Right lobe of liver (tissue), 6 donors: ENCODE data around the gene MBOAT1. TPM values are rescaled to one million over a fixed set of nuclear protein-coding genes. Genes with fewer than 3 reads are reported as not detected.
A peak's percentile ranks its signal among the peaks of the same experiment; 100 is the strongest.

Source experiments
- ATAC-seq, 4 donors: fragments of 200-7000 bp; cut with Tn5 transposase; one replicate each; pipeline ENCODE4 v1.9.1; 2020; ENCODE audit warnings: mild to moderate bottlenecking in 4 of 4, moderate library complexity in 4 of 4
- DNase-seq, 3 donors: peaks; one replicate each; pipeline ENCODE4 v3.0.0-alpha.2; 2020
- H3K27ac ChIP-seq, 3 donors: fragments of 200-600 bp; one replicate each; pipeline ENCODE4 v1.8.0; 2022
- H3K27me3 ChIP-seq, 2 donors: fragments of 200-600 bp; one replicate each; pipeline ENCODE4 v1.8.0; 2022
- H3K36me3 ChIP-seq, 4 donors: fragments of 200-600 bp; sonication (generic) in 1 of 4; one replicate each; pipeline versions ENCODE4 v1.5.1 to v1.8.0; 2017 to 2022; ENCODE audit warnings: control low read depth in 1 of 4
- H3K4me1 ChIP-seq, 4 donors: fragments of 200-600 bp; sonication (generic) in 1 of 4; one replicate each; pipeline versions ENCODE4 v1.5.1 to v1.8.0; 2017 to 2022; ENCODE audit warnings: control low read depth in 1 of 4
- H3K4me3 ChIP-seq, 3 donors: fragments of 200-600 bp; one replicate each; pipeline ENCODE4 v1.8.0; 2022
- H3K9me3 ChIP-seq, 4 donors: fragments of 200-600 bp; sonication (generic) in 1 of 4; one replicate each; pipeline versions ENCODE4 v1.5.1 to v1.8.0; 2017 to 2022; ENCODE audit warnings: control low read depth in 1 of 4
- POLR2A ChIP-seq: fragments of 450-650 bp; IDR thresholded peaks from one replicate; pipeline ENCODE4 v1.6.1; 2017; ENCODE audit warnings: antibody characterized with exemption, mild to moderate bottlenecking
- WGBS: methylation state at CpG from one replicate; pipeline ENCODE4 v1.1.6; 2018; ENCODE audit warnings: low coverage, low lambda C conversion rate; ENCODE audit not compliant: insufficient coverage; ENCODE audit errors: missing lambda C conversion rate; 5-methylcytosine and 5-hydroxymethylcytosine counted together
- intact Hi-C, 2 donors: fragments of 100-400 bp; cut with DNase I; formaldehyde crosslinking; loops; one replicate each; pipeline versions ENCODE4 v1.11.2 to v1.14.1; 2022
- total RNA-seq, 6 experiments: library from RNA; depleted of rRNA in 2 of 6; stranded (reverse); fragments of >200 nt in 2 of 6; fragmentation: NEBNext Ultra II Directional in 3 of 6; extraction: Animal tissue kit (Norgen Biotek cat#: 25700) in 3 of 6; gene quantifications; one replicate each; pipeline versions ENCODE4 v1.1.0 to v1.2.4, GENCODE V29; 2016 to 2023
- TF ChIP-seq, protein P1 (sequence below), 4 donors: fragments of 200-600 bp in 3 of 4; fragments of 450-650 bp in 1 of 4; IDR thresholded peaks; one replicate each; pipeline versions ENCODE4 v1.5.1 to v1.8.0; 2016 to 2022; ENCODE audit warnings: antibody characterized with exemption in 4 of 4, mild to moderate bottlenecking in 2 of 4
- donor health status: DM: no; HTN: yes; CAD: no.
- donor health status: DM: no; HTN: no; CAD: no.
- donor health status: DM: no; HTN: no; CAD: no.
- donor health status: DM: no; HTN: yes; CAD: no.
- donor health status: DM: no; HTN: yes; CAD: no.

MBOAT1 gene
- total RNA-seq, 6 experiments from 2014 or later = 3.6 to 10.0 (median 5.9) TPM

DNA sequence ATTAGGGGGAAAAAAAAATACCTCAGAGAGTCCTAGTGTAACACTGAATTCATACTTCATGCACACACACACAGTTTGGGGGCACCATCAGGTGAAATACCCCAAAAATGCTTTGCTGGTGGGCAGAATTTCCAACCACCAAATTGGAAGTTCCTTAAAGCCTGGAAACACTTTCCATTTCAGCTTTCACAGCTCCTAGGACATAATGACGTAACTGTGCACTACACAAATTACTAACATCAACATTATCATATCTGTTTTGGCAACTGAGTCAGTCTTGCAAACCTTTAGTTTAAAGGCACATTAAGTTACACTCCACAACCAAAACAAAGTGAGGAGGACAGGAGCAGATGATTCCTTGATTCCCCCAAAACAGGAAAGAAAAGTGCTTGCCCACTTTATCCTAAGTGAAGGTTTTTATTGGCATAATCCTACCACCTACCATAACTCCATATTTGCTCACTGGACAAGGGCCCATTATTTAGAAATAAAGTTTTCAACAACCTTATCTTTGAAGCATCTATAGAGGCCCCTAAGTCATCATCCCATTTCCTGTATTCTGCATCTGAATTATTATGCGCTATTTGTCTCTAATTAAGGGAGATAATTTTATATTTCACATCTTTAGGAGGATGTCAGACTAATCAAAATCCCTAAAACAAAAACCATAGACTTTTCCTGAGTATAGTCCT is 3.4 kb downstream of the MBOAT1 start:
- Histone ChIP-seq H3K9me3 (no peaks in the 10 kb centered on the region), H3K27me3 (no peaks in the 10 kb centered on the region), H3K4me3 (no peak overlapping the region), H3K4me1 (peaks cover 0 to 11% (median 0%) of the 10 kb centered on the region in 4 donors), H3K27ac (no peak overlapping the region), H3K36me3 (no peaks in the 10 kb centered on the region)
- no peak for DNase-seq
- intact Hi-C loops = no loop called here
- ATAC-seq = no peak
- TF ChIP-seq, protein P1, sequence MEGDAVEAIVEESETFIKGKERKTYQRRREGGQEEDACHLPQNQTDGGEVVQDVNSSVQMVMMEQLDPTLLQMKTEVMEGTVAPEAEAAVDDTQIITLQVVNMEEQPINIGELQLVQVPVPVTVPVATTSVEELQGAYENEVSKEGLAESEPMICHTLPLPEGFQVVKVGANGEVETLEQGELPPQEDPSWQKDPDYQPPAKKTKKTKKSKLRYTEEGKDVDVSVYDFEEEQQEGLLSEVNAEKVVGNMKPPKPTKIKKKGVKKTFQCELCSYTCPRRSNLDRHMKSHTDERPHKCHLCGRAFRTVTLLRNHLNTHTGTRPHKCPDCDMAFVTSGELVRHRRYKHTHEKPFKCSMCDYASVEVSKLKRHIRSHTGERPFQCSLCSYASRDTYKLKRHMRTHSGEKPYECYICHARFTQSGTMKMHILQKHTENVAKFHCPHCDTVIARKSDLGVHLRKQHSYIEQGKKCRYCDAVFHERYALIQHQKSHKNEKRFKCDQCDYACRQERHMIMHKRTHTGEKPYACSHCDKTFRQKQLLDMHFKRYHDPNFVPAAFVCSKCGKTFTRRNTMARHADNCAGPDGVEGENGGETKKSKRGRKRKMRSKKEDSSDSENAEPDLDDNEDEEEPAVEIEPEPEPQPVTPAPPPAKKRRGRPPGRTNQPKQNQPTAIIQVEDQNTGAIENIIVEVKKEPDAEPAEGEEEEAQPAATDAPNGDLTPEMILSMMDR (IDR thresholded peaks at IDR 0.05) = no peak
- no peak for TF ChIP-seq POLR2A
- 75% methylated on average over 2 of the region's 2 CpGs for WGBS

GRCh38 chr6:20207088-20207418 is 5.2 kb downstream of the MBOAT1 start:
- WGBS = 71% methylated on average over 5 of the region's 5 CpGs
- Histone ChIP-seq H3K36me3 (no peaks in the 10 kb centered on the region), H3K4me3 (no peak overlapping the region), H3K9me3 (no peaks in the 10 kb centered on the region), H3K27me3 (no peaks in the 10 kb centered on the region), H3K4me1 (peaks cover 0 to 16% (median 0%) of the 10 kb centered on the region in 4 donors), H3K27ac (no peak overlapping the region)
- DNase-seq (no peak), ATAC-seq (no peak)
- TF ChIP-seq, protein P1 (IDR thresholded peaks at IDR 0.05) = no peak
- no peak for TF ChIP-seq POLR2A
- intact Hi-C loops = no loop called here

DNA sequence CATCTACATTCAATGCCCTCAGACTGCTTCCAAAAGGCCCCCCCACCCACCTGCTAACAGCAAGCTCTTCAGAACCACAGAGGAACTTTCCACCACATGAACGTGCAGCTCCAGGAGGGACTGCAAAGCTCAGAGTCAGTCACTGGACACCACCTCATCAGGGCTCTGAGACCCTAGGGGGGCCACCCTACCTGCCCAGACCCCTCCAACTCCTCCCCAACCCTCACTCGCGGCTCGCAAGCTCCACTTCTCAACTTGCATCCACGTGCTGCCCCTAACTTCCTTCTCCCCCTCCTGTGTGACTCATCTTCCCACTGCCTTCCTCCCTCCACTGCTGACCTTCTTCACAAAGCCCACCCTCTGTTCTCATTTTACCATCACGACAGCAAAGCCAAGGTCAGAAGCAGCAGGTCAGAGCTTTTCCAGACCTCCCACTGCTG is 6.5 kb downstream of the MBOAT1 start:
- Histone ChIP-seq H3K9me3 (no peaks in the 10 kb centered on the region), H3K27me3 (no peaks in the 10 kb centered on the region), H3K36me3 (no peaks in the 10 kb centered on the region), H3K4me3 (no peak overlapping the region), H3K27ac (no peak overlapping the region), H3K4me1 (peaks cover 0 to 27% (median 5%) of the 10 kb centered on the region in 4 donors)
- intact Hi-C loops = no loop called here
- ATAC-seq = peak in 2 of 4 donors; percentile 23 to 33
- WGBS = 59% methylated on average over 6 of the region's 6 CpGs
- no peak for DNase-seq
- TF ChIP-seq, protein P1 (IDR thresholded peaks at IDR 0.05) = no peak
- TF ChIP-seq POLR2A = no peak

DNA sequence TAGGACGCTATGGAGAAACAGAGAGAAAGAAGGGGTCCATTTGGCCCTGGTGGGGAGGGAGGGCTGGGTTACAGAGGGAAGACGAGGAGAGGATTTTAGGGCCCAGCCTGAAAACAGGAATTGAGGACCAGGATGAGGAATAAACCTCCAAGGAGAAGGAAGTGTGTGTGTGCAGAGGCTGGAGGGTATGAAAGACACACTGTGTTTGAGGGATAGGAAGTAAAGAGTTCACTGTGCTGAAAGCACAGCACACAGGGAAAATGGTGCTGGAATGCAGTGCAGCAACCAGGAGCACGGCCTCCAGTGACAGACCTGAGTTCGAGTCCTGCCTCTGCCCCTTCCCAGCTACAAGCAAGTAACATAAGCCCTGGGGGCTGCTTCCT is 7.8 kb downstream of the MBOAT1 start:
- ATAC-seq (no peak), DNase-seq (no peak)
- H3K27ac ChIP-seq = no peak overlapping the region
- no peaks in the 10 kb centered on the region for H3K27me3 ChIP-seq
- WGBS = 64% methylated on average over 4 of the region's 4 CpGs
- H3K4me3 ChIP-seq = no peak overlapping the region
- TF ChIP-seq POLR2A = no peak
- TF ChIP-seq, protein P1 (IDR thresholded peaks at IDR 0.05) = no peak
- no peaks in the 10 kb centered on the region for H3K9me3 ChIP-seq
- intact Hi-C loops = no loop called here
- H3K36me3 ChIP-seq = no peaks in the 10 kb centered on the region
- H3K4me1 ChIP-seq = peaks cover 0 to 31% (median 5%) of the 10 kb centered on the region in 4 donors
